Dermis microvascular lymphatic vessel endothelial cell (primary cell): ENCODE measurements around the gene MAGEF1. TPM values are rescaled to one million over a fixed set of nuclear protein-coding genes. Genes with fewer than 3 reads are reported as not detected.

Experiments
- DNase-seq, 2 donors: peaks; one replicate each; pipeline versions ENCODE4 v3.0.0 to v3.0.0-alpha.2; 2010; ENCODE audit warnings: low read depth in 2 of 2
- total RNA-seq: library from RNA; depleted of rRNA; stranded (reverse); fragments of >200 nt; gene quantifications from 2 replicates; pipeline ENCODE4 v1.2.1, GENCODE V29; 2014

The MAGEF1 gene
- total RNA-seq, 1 donor from 2014 or later: 9.6 TPM

DNA sequence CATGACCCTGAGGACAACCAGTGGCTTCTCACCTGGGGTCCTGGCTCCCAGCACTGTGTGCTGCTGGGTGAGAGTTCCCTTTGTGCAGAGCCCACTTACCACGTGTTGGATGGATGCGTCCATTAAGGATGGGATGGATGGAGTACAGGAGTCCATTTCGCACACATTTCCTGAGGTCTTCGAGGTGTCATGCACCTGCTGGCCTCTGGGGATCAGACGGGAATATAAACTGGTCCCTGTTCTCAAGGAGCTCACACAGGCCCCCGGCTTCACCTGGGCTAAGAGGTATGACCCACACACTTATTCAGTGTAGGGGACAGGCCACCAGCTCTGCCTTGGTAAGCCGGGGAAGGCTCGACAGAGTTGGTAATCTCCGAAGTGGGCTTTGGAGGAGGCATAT is 39.5 kb downstream of the MAGEF1 start:
- DNase-seq: no peak

DNA sequence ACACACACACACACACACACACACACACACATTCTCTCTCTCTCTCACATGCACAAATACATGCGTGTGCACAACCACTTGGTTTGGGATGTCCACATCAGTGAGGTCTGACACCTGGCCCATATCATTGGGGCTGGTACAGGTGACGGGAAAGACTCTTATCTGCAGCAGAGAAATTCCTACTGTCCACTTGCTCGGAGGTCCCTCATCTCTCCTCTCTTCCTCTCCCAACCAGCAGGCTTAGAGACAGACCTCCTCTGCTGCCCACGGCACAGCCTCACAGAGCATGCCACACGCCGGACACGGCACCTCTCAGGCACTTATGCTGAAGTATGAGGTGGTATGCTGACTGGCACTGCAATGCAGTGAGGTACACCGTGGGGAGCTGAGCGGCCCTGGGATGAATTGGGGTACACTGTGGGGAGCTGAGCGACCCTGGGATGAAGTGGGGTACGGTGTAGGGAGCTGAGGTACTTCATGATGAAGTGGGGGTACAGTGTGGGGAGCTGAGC is 41.7 kb downstream of the MAGEF1 start:
- no peak for DNase-seq

DNA sequence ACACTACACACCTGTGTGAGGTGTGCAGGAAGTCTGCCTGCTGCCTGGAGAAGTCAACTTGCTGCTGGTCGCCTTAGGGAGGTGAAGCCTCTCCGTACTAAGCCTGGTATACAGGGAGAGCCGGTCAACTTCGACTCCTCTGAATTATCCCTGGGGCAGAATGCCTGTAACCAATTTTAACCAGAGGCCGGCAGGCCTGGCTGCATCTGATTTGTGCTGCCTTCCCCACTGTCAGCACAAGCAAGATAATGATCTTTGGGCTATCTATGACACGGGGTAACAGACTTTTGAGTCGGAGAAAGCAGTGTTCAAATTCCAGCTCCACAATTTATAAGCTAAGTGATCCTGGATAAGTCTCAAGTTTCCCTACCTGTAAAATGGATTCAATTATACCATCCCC is 42.3 kb downstream of the MAGEF1 start:
- no peak for DNase-seq

DNA sequence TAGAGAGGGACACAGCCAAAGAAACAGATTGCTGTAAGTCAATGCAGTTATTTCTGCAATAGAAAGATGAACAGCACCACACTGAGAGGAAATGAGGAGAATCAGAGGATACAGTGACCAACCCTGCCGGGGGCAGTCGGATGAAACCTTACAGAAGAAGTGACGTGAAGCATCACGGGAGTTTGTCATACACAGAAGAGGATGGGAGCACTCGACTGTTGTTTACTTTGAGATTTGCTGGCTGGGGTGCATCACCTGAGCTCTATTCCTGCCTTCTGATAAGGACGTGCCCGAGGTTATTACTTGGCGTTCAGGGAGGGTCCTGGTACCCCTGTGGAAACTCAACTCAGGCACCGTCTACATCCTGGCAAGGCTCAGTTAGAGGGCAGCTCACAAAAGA is 45.4 kb downstream of the MAGEF1 start:
- DNase-seq: no peak

DNA sequence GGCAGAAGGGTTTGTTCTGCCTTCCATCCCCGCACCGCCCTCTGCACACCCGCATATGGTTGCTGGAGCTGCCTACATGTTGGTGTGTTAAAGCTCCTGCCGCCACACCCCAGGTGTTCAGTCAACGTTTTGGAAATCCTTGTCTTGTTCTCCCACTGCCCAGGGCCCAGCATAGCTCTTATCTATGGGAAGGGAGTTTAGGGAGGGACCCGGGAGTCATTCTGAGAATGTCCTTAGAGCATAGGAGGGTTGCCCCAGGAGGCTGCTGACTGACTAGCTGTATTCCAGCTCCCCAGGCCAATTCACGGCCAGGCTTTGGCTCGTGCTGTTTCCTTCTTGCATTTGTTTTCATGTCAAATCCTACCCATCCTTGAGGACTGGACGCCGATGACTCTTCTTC is 46.8 kb downstream of the MAGEF1 start:
- DNase-seq: no peak

DNA sequence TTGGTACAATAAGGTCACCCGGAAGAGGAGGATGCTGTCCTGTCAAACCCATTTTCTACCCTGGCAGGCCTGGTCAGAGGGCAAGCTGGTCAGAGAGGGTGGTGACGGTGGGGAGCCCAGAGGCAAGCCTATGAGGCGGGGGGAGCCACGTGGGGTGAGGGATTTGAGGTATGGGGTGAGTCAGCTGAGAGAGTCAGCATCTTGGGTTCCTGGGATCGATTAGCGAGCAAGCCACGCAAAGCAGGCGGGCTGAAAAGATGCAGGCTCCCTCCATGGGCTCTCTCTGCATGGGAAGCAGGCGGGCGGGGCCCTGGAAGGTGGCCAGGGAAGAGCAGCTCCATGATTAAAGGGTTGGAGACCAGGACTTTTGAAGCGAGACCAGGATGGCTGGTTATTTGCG is 48.1 kb downstream of the MAGEF1 start:
- no peak for DNase-seq

DNA sequence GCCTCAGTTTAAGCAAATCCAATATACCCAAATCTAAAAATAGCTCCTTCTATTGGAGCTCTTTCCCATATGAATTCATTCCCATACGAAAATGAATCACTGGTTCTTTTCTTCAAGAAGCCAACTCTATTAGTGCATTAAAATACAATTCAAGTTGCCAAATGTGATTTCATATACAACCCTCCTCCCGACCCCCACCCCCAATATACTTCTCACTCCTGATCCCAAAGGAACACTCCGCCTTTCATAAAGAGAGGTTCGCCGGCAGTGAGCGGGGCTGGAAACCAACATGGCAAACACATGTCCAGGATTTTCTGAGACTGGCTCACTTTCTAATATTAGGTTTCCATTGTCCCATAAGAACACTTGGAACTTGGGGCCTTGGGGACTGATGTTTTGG is 48.5 kb downstream of the MAGEF1 start:
- DNase-seq: no peak

DNA sequence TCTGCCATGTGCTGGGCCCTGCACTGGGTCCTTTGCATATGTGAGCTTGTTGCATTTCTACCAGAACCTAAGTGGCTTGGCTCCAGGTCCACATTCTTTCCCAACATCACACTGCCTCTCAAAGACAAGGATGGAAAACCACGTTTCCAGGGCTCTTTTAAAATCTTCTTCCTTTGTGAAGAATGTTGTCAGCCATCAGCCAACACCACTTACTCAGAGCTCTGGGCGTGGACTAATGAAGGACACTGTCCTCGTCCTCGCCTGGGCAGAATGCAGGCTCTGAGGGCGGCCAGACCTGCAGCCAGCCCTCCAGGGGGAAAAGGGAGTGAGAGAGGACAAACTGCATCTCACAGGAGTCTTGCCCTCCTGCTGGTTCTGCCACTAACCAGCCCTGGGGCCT is 49.7 kb downstream of the MAGEF1 start:
- no peak for DNase-seq

DNA sequence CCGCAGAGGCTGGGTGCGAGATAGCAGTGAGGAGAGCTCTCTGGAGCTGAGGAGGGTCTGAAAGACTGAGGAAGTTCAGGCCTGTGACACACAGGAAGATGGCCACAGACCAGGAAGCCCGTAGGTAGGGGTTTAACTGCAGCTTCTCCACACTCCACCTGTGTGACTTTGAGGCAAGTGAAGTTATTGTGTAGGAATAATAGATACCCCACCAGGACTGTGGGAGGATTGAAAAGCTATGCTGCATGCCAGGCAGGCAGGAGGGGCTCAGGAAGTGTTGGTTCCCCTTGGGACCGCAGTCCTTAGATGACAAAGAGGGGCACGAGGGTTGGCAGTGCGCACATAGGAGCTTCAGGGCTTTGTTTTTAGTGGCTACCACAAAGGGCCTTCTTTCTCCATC is 50.9 kb downstream of the MAGEF1 start:
- no peak for DNase-seq

Other genes with a start within 250 kb of the MAGEF1 start
- gene EPHB3, start 150.3 kb downstream of the MAGEF1 start, total RNA-seq: 0.13 and 0.25 TPM in 2 replicates
- 38.9 and 43.2 TPM in 2 replicates for gene VPS8, start 100.1 kb upstream of the MAGEF1 start, total RNA-seq